Measurements from ENCODE around the gene ANKRD18B. TPM values are rescaled to one million over a fixed set of nuclear protein-coding genes. Genes with fewer than 3 reads are reported as not detected.
A peak's percentile ranks its signal among the peaks of the same experiment; 100 is the strongest.
"Not testable (repeated sequence)": the region's sequence is repeated elsewhere in the genome, so short reads cannot be mapped to it uniquely, and the experiment has no call there.

ANKRD18B gene
- total RNA-seq, result under 0.01 and 0.13 TPM in 2 replicates

DNA sequence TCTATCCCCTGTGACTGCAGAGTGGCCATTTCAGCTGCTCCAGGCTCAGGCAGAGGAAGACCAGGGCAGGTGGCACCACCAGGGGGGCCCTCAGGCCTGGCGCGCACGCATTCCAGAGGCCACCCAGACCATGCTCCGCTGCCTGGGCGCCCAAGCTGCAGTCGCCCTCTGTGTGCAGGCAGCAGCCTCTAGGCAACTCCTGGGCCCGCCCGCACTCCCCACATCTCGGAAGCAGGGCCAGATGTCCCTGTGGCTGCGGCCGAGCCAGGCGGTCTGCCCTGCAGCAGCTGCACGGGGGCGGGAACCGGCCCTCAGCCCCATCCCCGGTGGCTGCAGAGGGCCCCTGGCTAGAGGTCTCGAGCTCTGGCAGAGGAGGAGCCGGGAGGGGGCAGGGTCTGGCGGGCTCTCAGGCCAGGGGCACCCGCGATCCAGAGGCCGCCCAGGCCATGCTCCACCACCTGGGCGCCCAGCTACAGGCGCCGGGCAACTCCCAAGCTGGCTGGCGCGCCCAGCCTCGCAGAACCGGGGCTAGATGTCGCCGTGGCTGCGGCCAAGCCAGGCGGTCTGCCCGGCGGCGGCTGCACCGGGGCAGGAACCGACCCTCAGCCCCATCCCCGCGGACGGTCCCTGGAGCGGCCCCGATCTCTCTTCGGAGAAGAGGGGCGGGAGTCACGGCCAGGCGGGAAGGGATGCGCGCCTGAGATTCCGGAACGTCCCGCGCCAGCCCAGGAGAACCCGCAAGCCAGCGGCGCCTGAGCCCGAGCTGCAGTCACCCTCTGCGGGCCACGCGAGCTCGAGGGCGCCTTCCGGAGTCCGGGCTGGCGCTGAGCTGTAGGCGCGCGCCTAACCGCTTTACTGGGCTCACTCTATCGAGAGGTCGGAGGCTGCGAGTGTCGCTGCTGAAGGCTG, at the start of gene ANKRD18B:
Gene ANKRD18B, plus strand, starts transcription at position 855 of the 909 bp plus-strand sequence. CDS start 239 bp downstream, outside the sequence.
- peak in 1 of 2 donors; percentile 78 for DNase-seq (ENCODE audit: low read depth in 2 of 2)

DNA sequence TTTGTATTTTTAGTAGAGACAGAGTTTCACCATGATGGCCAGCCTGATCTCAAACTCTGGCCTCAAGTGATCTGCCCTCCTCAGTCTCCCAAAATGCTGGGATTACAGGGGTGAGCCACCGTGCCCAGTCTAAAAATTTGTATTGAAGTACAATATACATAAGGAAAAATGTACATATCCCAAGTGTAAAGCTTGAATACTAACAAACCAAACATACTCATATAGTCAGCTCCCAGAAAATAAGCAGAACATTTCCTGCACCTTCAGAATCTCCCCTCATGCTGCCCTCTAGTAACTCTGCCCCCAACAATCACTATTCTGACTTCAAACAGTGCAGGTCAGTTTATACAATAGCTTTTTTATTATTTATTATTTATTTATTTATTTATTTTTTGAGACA, 48.7 kb upstream of the ANKRD18B start:
- no peak for DNase-seq (ENCODE audit: low read depth in 2 of 2)

DNA sequence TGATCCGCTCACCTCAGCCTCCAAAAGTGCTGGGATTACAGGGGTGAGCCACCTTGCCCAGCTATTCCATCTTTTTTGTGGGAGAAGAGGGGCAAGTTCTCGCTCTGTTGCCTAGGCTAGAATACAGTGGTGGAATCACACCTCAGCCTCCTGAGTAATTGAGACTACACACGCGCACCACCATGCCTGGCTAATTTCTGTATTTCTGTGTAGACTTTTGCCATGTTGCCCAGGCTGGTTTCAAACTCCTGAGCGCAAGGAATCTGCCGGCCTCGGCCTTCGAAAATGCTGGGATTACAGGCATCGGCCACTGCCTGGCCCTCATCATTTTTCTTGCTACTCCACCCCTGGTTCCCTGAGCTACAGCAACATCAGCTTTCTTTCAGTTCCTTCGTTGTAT, 47.5 kb upstream of the ANKRD18B start:
- no peak for DNase-seq (ENCODE audit: low read depth in 2 of 2)

DNA sequence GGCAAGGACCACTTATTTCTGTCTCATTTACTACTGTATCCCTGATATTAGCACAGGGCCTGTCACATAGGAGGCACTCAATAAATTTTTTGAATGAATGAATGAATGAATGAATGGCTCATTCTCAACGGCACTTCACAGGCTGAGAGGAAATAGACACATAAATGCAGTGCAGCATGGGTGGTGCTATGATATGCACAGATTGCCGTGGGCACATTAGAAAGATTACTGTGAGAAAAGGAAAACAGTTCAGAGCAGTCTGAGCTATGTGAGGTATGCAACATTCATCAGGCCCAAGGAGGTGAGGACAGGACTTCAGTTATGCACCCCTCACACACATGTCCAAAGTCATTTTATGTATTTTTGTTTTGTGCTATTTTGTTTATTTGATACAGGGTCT, 43.9 kb upstream of the ANKRD18B start:
- DNase-seq (ENCODE audit: low read depth in 2 of 2), result no peak

DNA sequence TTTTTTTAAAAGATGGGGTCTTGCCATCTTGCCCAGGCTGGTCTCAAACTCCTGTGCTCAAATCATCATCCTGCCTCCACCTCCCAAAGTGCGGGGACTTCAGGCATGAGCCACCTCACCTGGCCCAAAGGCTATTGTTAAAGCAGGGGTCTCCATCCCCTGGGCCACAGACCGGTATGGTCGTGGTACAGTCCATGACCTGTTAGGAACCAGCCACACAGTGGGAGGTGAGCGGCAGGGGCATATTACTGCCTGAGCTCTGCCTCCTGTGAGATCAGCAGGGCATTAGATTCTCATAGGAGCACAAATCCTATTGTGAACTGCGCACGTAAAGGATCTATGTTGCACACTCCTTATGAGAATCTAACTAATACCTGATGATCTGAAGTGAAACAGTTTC, 43.1 kb upstream of the ANKRD18B start:
- DNase-seq (ENCODE audit: low read depth in 2 of 2), result no peak

DNA sequence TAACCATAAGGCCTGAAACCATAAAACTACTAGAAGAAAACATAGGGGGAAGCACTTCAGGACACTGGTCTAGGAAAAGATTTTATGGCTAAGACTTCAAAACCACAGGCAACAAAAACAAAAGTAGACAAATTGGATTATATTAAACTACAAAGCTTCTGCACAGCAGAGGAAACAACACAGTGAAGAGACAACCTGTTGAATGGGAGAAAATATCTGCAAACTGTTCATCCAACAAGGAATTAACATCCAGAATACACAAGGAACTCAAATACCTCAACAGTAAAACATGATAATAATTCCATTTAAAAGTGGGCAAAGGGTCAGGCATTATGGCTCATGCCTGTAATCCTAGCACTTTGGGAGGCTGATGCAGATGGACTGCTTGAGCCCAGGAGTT, 38.7 kb upstream of the ANKRD18B start:
- not testable (repeated sequence) for DNase-seq (ENCODE audit: low read depth in 2 of 2)

DNA sequence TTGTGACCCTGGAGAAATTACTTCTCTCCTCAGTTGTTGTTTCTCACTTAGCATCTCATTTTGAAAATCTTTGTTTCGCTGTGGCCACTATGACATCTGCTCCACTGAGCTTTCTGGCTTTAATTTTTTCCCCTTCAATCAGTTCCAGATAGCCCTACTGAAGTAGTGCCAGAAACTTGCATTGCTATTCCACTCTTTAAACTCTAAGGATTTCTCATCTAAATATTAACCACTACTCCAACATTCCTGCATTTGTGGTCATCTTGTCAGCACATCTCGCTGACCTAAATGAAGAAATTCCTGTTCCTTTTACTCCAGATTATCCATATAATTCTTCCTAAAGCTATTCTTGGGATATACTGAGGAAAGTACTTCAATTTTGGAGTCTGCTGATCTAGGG, 35.0 kb upstream of the ANKRD18B start:
- no peak for DNase-seq (ENCODE audit: low read depth in 2 of 2)

DNA sequence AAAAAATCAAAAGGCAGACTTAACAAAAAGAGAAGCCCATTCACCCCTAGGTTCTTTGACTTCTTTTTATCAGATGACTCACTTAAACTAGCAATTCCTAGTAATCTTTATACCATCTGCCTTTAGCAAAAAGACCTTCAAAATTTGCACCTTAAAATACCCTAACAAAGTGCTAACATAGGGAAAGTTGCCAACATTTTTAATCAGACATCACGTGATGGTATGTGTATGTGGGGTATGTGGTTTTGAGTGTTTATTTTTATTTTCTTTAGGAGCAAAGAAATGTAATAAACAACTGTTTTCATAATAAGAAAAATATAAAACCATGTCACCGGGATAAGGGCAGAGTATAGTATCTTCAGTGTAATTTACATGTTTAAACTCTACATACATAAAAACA, 30.2 kb upstream of the ANKRD18B start:
- not testable (repeated sequence) for DNase-seq (ENCODE audit: low read depth in 2 of 2)

DNA sequence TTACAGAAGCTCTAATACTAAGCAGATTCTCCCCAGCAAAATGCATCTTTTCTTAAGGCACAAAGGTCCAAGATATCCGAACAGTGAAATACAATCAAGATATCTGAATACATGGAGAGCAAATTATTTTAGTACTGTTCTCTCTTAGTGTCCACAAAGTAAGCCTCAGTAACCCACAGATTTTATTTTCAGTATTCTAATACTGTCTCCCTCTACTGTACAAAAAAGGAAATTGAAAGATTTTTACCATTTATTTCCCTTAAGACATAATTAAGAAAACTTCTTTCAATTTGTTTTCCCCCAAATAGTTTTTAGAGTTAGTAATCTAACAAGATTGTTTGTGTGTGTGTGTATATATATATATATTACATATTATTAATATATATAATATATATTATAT, 25.7 kb upstream of the ANKRD18B start:
- DNase-seq (ENCODE audit: low read depth in 2 of 2), result peak in 1 of 2 donors; percentile 6

DNA sequence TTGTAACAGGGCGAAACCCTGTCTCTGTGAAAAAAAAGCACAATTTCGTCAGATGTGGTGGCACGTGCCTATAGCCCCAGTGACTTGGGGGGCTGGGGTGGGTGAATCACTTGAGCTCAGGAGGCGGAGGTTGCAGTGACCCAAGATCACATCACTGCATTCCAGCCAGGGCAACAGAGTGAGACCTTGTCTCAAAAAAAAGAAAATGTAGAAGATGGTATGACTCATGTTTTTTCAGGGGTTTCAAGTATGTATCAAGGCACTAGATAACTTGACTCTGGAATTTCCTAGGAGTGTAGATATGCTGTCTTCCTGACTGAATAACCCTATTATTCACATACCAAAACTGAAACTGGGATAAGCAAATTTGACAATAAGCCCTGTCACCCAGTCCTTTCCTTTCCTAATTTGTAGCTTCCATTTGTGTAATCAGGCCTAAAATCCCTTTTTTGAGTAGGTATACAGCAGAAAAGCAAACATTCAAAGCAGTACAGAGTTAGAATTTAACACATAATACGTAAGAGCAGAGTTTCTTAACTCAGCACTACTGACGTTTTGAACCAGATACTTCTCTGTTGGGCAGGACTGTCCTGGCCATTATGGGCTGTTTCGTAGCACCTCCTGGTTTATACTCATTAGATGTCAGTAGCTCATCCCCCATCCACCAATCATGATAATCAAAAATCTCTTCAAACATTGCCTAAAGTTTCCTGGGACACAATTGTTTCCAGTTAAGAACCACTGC, 17.3 kb upstream of the ANKRD18B start:
- DNase-seq (ENCODE audit: low read depth in 2 of 2), result peak in 1 of 2 donors; percentile 92

DNA sequence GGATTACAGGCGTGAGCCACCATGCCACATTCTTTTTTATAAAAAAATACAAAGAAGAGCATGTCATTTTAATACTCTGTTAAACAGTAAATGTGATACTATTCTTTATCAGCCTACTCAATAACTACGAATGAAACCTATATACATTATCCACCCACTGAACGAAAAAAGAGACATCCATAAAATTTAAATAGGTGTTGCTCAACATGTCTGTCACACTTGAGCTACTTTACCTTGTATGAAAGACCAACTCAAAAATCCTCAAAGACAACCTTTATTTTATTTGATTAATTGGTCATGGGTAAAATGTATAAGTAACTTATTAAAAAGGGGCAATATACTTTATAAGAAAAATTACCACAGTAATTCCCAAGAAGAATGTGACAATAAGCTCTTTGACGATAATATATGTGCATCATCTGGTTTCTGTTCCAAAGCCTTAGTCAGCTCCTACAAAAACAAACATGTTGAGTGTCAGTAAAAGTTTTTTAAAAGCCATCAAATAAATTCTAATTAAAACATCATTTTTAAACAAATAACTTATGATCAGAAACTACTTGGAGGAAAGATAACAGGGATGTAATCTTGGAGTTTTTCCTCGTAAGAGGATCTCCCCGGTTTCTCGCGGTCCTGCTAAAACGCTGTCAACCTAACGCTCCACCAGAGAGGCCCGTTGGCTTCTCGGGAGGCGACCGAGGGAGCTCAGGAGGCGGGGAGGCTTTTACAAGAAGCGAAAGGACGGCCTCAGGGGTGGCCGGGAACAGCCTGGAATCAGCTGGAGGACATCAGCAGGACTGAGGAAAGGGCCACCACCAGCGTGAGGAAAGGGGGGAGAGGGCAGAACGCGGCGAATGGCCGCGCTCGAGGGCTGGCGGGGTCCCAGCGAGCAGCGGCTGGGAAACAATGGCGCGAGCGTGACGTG, 13.5 kb upstream of the ANKRD18B start:
- peak; percentile 25 to 74 for DNase-seq (ENCODE audit: low read depth in 2 of 2)

DNA sequence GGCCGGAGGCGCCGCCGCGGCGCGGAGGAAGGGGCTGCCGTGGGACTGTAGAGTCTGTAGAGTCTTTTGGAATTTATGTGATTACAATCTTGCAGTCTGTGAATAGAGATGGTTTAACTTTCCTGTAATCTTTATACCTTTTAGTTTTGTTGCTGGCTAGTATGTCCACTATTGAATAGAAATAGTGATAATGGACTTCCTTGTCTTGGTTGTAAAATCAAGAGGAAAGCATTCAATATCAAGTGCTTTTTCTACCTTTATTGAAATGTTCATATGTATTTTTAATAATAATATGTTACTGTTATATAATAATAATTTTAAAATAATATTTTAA, 12.9 kb upstream of the ANKRD18B start:
- not testable (repeated sequence) for DNase-seq (ENCODE audit: low read depth in 2 of 2)

DNA sequence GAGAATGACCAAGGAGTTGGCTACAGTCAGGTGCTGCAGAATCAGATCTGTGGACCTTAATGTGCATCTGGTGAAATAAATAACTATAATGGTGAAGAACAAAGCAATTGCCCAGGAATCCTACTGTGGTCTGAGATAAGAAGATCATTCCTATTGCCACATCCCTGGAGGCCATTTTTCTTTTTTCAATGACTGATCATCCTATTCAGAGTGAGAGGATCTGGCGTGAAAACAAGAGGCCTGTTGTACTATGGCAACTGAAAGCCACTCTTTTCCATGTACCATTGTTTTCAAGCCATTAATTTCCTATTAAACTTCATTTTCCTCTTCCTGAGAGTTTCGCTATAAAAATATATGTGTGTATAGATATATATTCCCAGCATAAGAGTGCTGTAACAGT, 11.5 kb upstream of the ANKRD18B start:
- DNase-seq (ENCODE audit: low read depth in 2 of 2), result peak; percentile 24 to 33

DNA sequence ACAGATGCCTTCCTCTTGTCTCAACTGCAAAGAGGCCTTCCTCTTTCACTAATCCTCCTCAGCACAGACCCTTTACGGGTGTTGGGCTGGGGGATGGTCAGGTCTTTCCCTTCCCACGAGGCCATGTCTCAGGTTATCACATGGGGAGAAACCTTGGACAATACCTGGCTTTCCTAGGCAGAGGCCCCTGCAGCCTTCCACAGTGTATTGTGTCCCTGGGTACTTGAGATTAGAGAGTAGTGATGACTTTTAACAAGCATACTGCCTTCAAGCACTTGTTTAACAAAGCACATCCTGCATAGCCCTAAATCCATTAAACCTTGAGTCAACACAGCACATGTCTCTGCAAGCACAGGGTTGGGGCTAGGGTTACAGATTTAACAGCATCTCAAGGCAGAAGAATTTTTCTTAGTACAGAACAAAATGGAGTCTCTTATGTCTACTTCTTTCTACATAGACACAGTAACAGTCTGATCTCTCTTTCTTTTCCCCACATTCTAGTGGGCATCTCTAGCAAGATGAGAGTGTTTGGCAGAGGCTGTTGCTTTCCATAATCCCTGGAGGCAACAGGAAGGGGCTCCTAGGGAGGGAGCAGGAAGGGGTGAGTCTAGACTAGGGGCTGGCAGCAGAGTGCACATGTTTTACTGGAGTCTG, 8.6 kb upstream of the ANKRD18B start:
- DNase-seq (ENCODE audit: low read depth in 2 of 2), result peak in 1 of 2 donors; percentile 21

DNA sequence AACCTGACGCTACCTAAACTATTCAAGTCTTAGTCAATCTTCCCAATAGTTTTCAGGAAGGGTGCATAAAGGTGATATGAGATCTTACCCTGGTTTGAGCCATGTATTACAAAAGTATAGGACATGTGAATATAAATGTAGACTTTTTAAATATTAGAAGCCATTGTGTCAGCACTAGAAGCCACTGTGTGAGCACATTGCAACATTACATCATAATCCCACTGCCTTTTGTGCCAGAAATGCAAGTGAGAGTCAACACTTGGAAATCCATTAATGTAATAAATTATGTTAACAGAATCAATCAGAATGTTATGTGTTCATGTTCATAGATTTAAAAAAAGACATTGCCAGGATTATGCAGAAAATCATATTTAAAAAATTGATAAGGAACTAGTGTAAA, 7.7 kb upstream of the ANKRD18B start:
- not testable (repeated sequence) for DNase-seq (ENCODE audit: low read depth in 2 of 2)

DNA sequence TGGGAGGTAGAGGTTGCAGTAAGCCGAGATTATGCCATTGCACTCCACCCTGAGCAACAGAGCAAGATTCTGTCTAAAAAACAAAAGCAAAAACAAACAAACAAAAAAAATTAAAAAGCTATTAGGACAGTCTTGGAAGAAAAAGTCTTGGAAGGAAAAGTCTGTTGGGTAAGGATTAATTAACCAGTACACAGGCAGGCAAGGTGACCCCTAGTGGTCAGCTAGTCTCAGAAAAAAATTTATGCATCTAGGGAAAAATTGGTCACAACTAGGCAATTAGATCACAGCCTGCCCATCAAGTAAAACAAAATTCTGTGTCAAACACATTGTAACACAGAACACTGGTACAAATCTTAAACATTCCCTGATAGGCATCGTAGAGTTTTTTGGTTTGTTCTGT, 6.7 kb upstream of the ANKRD18B start:
- peak in 1 of 2 donors; percentile 52 for DNase-seq (ENCODE audit: low read depth in 2 of 2)

DNA sequence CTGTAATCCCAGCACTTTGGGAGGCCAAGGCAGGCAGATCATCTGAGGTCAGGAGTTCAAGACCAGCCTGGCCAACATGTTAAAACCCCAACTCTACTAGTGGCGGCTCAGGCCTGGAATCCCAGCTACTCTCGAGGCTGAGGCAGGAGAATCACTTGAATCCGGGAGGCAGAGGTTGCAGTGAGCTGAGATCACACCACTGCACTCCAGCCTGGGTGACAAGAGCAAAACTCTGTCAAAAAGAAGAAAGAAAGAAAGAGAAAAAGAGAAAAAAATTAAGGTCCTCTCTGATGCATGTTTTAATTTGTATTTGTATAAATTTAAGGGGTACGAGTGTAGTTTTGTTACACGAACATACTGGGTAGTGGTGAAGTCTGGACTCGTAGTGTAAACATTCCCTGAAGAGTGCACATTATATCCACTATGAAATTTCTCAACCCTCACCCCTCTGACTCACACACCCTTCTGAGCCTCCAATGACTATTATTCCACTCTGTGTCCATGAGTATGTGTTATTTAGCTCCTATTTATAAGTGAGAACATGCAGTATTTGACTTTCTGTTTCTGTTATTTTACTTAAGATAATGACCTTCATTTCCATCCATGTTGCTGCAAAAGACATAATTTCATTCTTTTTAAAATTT, 6.0 kb upstream of the ANKRD18B start:
- not testable (repeated sequence) for DNase-seq (ENCODE audit: low read depth in 2 of 2)

DNA sequence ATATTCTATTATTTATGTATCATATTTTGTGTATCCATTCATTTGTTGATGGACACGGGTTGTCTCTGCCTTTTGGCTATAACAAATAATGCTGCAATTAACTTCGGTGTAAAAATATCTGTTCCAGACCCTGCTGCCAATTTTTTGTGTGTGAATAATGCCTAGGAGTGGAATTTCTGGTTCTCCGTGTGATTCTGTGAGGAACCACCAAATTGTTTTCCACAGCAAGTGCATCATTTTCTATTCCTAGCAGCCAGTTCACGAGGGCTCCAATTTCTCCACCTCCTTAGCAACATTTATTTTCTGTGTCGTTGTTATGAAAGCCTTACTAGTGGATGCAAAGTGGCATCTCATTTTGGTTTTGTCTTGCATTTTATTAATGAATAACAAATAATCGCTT, 2.2 kb upstream of the ANKRD18B start:
- not testable (repeated sequence) for DNase-seq (ENCODE audit: low read depth in 2 of 2)

DNA sequence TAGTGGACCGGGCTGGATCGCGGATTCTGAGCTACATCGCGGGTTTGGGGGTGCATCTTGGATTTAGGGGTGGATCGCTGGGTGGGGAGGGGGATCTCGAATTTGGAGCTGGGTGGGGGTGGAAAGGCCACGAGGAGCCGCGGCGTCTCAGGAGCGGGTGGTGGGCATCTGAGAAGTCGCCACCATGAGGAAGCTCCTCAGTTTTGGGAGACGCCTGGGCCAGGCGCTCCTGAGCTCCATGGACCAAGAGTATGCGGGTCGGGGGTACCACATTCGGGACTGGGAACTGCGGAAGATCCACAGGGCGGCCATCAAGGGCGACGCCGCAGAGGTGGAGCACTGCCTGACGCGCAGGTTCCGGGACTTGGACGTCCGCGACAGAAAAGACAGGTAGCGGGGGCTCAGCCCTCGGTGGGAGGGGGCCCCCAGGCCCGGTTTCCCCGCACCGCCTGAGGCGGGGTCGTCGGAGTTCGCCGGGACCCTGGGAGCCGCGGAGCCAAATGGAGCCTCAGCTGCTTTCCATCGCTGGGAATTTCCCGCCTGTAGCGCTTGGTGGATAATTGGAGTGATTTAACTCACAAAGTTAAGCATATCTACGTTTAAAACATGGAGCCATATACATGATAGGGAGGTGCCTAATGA, 376 bp downstream of the ANKRD18B start:
- DNase-seq (ENCODE audit: low read depth in 2 of 2), result peak in 1 of 2 donors; percentile 29

DNA sequence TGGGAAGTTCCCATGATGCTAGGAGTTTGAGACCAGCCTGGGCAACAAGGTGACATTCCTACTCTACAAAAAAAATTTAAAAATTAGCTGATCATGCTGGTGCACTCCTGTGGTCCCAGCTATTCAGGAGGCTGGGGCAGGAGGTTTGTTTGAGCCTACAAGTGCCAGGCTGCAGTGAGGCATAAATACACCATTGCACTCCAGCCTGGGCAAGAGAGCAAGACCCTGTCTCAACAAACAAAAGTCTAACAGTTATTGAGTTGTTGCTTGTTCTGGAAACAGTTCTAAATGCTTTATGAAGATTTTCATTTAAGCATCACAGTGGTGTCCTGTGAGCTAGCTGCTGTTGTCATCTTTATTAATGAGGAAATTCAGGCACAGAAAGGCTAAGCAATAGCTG, 4.0 kb downstream of the ANKRD18B start:
- DNase-seq (ENCODE audit: low read depth in 2 of 2), result not testable (repeated sequence)

All from dermis microvascular lymphatic vessel endothelial cell (primary cell).